Measurements from ENCODE around the gene TOP3A.
"Not testable (repeated sequence)": the region's sequence is repeated elsewhere in the genome, so short reads cannot be mapped to it uniquely, and the experiment has no call there.

TOP3A gene, protein sequence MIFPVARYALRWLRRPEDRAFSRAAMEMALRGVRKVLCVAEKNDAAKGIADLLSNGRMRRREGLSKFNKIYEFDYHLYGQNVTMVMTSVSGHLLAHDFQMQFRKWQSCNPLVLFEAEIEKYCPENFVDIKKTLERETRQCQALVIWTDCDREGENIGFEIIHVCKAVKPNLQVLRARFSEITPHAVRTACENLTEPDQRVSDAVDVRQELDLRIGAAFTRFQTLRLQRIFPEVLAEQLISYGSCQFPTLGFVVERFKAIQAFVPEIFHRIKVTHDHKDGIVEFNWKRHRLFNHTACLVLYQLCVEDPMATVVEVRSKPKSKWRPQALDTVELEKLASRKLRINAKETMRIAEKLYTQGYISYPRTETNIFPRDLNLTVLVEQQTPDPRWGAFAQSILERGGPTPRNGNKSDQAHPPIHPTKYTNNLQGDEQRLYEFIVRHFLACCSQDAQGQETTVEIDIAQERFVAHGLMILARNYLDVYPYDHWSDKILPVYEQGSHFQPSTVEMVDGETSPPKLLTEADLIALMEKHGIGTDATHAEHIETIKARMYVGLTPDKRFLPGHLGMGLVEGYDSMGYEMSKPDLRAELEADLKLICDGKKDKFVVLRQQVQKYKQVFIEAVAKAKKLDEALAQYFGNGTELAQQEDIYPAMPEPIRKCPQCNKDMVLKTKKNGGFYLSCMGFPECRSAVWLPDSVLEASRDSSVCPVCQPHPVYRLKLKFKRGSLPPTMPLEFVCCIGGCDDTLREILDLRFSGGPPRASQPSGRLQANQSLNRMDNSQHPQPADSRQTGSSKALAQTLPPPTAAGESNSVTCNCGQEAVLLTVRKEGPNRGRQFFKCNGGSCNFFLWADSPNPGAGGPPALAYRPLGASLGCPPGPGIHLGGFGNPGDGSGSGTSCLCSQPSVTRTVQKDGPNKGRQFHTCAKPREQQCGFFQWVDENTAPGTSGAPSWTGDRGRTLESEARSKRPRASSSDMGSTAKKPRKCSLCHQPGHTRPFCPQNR

DNA sequence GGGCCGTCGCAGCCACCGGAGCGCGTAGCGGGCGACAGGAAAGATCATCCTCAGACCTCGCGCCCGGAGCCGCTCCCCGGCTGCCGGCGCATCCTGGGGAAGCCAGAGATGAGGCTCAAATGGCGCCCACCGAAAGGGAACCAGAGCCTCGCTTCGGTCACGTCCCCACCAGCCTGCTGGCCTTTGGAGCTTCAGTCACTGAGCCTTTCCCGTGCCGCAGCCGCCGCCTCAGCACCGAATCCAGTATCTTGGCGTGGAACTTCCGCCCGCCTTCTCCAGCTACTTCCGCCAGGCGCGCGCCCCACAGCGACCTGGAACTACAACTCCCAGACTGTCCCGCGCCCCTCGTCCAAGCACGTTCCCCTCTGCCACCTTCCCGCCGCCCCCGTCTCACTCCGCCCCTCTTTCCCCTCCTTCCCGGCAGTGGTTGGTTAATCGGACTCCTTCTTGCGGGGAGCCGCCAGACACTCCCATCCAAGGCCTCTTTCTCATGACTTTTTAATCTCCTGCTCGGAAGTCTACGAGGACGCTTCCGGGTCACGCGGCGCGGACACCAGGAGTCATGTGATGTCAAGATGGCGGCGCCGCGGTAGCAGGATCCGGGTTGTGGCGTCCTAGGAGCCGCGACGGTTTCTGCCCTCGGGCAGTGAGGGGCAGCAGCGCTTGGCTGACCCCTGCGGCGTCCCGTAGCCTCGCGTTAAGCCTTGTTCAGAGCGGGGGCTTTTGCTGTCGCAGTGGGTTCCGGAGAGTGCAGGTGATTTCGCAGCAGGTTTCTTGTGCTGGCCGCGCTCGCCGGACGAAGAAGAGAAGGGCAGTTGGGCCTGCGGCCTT, at the start of gene TOP3A, which contains the start of gene SMCR8:
Gene TOP3A (minus strand): TSS at position 264 of the 831 bp plus-strand sequence. CDS start 216 bp downstream, at position 48.
Gene SMCR8 (plus strand): TSS at position 563 of the 831 bp plus-strand sequence. CDS start 497 bp downstream, outside the sequence.
- peak; percentile 99 for DNase-seq (ENCODE audit: low read depth)

DNA sequence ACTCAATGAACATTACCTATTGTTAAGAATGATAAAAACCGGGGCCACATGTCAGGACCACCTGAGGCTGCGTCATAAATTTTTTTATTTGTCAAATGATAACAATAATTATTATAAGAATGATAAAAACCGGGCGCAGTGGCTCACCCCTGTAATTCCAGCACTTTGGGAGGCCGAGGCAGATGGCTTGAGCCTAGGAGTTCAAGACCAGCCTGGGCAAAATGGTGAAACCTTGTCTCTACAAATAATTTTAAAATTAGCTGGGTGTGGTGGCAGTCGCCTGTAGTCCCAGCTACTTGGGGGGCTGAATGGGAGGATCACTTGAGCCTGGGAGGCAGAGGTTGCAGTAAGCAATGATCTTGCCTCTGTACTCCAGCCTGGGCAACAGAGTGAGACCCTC, 49.4 kb upstream of the TOP3A start:
- no peak for DNase-seq (ENCODE audit: low read depth)

DNA sequence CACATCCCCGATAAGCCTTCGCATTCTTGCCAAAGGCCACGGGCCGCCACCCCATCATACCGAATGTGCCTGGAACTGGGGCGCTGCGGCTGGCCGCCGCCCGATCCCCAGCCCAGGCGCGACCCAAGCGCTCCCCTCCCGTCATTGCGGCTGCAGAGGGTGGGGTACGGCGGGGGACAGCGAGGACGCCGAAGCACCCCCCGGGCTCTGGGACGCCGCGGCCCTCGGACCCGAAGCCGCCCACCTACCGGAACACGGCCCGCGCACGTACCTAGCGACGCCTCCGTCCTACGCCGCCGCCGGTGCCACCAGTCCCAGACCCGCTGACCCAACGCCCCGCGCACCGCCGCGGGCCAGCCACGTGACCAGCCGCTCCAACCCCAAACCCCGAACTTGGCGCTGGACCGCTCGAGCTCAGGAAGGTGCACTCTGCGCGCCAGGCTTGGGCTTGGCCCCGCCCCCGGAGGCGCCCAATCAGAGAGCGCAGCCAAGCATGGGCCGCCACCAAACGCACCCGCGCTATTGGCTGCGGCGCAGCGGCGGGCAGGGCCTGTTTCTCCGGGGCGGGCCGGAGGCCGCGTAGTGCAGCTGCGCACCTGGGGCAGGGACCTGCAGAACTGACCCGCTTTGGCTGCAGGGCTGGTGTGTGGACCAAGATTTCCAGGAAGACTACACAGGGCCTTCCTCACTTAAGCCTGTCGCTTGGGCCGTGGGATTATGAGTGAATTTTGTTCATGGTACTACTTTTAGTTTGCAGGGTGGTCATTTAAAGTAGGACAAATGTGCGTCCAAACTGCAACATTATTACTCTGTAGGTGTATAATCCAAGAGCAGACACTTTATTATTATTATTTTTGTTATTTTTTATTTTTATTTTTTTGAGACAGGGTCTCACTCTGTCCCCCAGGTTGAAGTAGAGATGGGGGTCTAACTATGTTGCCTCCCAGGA, 48.6 kb upstream of the TOP3A start, which contains the start of gene SHMT1:
Gene SHMT1 (minus strand): TSS at position 450 of the 949 bp plus-strand sequence. CDS start 7,569 bp downstream, outside the sequence.
- peak; percentile 93 for DNase-seq (ENCODE audit: low read depth)

DNA sequence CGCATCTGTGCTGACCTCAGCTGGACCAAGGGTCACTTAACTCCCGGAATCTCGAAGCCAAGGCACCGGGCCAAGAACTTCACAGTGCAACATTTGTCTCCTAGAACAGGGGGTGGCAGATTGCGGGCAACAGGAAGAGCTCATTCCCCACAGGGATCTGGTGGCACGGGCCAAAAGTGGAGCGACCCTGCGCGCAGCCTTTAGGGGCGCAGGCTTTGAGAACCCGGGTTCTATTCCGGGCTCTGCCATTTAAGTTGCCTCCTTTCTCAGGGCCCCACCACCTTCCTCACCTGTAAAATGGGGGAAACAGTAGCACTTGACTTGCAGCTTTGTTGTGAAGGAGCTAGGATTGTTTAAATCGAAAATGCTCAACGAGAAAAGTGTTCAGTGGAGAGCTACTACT, 47.9 kb upstream of the TOP3A start:
- peak; percentile 42 for DNase-seq (ENCODE audit: low read depth)

DNA sequence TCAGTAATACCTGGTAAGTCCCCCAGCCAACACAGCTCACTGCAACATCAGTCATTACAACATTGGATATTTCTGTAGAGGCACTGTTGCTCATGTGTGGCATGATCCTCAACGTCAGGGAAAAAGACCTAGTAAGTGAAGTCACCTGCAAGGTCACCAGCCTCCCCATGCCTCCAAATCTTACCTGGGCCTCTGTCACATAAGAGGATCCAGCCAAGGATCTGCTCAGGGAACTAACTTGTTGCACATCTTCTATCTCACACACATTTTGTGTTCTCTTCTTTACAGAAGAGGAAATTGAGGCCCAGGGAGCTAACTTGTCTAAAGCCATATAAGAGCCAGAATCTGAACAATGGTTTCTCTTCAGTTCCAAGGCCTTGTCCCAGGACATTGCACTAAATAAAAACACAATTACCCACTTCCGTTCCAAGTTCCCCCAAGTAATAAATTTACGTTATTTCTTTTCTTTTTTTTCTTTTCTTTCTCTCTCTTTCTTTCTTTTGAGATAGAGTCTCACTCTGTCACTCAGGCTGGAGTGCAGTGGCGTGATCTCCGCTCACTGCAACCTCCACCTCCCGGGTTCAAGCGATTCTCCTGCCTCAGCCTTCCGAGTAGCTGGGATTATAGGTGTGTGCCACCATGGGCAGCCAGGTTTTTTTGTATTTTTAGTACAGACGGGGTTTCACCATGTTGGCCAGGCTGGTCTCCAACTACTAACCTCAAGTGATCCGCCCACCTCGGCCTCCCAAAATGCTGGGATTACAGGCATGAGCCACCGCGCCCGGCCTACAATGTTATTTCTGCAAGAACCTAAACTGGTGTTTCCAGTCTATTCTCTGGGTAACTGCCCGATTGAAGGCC, 47.3 kb upstream of the TOP3A start:
- no peak for DNase-seq (ENCODE audit: low read depth)

DNA sequence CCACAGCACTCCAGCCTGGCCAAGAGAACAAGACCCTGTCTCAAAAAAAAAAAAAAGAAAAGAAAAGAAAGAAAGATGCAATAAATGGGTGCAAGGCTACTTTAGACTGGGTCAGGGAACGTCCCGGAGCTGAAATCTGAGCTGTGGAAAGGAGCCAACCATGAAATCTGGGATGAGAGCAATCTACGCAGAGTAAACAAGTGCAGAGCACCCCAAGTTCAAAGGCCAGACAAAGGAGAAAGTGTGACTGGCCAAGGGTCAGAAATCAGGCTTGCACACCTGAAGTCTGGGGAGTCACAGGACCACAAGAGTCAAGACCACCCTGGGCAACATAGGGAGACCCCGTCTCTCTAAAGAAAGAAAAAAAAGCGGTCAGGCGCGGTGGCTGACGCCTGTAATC, 45.7 kb upstream of the TOP3A start:
- no peak for DNase-seq (ENCODE audit: low read depth)

DNA sequence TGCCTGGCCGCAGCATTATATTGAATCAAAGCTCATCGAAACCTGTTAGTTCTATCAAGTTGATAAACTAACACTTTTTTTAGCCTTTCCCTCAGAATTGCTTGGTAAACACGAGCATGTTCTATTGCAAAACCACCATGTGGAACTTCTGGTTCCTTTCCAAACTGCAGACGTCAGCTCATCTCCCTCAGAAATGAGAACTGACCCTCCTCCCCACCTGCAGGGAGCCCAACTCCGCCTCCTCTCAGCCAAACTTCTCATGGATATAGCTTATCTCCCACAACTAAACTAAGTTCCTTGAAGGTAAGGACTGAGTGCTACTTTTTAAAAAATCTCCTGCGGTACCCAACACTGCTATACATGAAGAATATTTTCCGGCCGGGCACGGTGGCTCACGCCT, 41.8 kb upstream of the TOP3A start:
- DNase-seq (ENCODE audit: low read depth), result no peak

DNA sequence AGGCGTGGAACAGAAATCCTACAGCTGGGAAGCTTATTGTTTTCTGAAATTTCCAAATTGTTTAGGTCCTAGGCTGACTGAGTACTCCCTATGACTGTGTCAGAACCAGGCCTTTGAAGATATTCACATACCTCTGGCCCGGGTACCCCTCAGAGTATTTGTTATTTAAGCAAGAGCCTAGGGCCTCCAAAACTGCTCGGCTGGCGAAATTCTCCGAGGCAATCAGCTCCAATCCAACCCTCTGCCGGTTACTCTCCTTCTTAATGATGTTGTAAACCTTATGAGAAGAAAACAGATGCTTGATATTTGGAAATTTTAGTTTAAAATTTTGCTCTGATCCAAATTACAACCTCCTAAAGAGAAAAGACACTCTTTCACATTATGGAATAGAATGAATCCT, 38.7 kb upstream of the TOP3A start:
- no peak for DNase-seq (ENCODE audit: low read depth)

DNA sequence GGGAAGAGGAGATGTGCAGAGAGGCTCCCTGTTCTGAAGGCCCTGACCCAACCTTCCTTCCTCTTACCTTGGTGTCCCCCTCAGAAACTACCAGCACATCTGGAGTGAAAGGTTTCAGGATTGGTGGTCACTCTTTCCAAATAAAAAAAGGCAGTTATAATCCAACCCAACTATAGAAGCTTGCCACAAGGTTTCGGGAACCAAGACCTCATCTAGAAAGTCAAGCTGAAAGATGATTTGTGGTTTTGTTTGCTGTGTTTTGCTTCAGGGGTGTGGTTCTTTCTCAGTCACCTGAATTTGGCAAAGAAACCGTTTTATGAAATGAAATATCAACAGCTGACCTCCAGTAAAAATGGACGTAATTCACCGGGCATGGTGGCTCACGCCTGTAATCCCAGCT, 29.2 kb upstream of the TOP3A start:
- DNase-seq (ENCODE audit: low read depth), result no peak

DNA sequence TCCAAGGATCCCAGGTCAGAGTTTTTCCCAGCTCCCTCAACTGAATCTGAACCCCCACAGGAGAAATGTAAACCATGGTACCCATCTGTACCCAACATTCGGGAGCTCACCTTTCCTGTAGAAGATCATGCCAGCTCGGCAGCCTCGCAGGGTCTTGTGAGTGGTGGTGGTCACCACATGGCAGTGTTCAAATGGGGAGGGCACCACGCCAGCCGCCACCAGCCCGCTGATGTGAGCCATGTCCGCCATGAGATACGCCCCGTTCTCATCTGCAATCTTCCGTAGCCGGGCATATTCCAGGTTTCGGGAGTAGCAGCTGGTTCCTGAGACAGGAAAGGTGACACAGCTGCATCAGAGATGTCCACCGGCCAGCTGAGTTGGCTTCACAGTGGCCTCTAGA, 25.1 kb upstream of the TOP3A start:
- no peak for DNase-seq (ENCODE audit: low read depth)

DNA sequence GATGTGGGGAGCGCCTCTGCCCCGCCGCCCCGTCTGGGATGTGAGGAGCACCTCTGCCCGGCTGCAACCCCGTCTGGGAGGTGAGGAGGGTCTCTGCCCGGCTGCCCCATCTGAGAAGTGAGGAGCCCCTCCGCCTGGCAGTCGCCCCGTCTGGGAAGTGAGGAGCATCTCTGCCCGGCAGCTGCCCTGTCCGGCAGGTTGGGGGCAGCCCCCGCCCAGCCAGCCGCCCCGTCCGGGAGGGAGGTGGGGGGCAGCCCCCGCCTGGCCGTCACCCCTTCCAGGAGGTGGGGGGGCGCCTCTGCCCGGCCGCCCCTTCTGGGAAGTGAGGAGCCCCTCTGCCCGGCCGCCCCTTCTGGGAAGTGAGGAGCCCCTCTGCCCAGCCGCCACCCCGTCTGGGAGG, 23.4 kb upstream of the TOP3A start:
- not testable (repeated sequence) for DNase-seq (ENCODE audit: low read depth)

DNA sequence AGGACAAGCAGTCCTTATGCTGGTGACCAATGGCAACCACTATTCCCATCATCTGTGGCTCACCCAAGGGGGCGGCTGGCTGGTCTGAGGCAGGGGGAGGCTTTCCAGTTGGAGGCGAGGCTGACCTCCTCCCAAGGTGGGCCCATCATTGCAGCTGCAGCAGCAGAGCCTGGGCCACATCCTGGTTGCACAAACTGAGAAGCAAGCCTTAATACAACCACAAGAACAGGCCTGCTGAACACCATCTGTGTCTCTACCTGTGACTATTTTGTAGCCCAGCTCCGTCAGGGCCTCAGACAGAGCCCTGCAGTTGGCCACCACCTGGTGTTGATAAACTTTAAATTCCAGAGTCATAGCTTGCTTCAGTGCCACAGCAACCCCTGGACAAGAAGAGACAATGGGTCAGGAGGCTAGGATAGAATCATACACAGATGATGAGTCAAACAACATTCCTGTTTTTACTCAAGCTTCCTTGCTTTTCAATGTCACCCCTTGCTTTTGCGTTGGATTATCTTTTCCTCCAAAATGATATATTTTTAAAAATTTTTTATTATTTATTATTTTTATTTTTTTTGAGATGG, 18.2 kb upstream of the TOP3A start:
- peak; percentile 30 for DNase-seq (ENCODE audit: low read depth)

DNA sequence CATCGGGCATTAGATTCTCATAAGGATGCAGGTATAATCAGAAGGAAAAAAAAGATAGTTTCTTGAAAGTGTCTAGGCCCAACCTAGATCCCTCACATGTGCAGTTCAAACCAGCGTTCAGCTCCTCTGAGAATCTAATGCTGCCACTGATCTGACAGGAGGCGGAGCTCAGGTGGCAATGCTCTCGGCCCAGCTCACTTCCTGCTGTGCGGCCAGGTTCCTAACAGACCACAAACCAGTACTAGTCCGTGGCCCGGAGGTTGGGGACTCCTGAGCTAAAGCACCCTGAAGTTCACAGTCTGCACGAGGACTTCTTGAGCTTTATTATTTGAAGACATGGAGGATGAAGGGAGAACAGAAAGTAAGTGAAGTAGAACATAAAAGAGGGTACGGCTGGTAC, 17.1 kb upstream of the TOP3A start:
- DNase-seq (ENCODE audit: low read depth), result no peak

DNA sequence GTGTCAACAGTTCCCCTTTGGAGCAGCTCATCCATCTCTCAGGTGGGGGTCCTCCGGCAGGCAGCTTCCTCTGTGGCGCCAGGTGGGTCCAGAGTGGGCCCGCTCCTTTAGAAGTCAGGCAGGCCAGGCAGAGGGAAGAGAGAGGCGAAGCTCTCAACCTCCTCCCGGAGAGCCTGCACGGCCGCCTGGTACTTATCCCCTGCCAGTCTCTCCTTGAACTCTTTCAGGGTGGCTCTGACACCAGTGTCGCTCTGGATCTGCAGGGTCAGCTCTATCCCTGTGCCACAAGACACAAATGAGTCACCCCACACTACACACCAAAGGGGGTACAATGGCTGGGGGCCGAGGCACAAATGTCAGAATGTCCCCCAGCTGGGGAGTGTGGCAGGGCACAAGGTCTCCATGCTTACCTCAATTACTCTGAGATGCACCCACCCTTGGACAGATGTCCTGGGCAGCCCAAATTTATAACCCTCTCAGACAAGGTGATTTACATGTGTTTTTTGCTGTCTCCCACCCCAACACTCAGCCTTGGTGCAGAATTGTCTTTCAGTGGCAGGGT, 13.9 kb upstream of the TOP3A start:
- no peak for DNase-seq (ENCODE audit: low read depth)

DNA sequence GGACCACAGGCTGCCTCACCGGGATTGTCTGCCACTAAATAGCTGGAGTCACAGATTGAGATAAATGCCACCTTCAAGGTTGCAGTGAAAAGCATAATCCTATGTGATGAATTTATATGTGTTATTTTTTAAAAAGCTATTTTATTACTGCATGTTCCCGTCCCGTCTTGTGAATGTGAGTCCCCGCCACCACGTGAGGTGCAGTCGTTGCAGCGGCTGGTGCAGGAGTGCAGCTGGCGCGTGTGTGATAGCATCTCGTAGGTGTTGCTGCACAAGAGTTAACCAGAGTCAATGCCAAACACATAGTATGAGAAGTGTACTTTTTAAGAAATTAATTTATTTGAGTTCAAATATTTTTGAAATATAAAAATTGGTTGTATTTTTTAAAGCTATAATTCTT, 12.8 kb upstream of the TOP3A start:
- no peak for DNase-seq (ENCODE audit: low read depth)

DNA sequence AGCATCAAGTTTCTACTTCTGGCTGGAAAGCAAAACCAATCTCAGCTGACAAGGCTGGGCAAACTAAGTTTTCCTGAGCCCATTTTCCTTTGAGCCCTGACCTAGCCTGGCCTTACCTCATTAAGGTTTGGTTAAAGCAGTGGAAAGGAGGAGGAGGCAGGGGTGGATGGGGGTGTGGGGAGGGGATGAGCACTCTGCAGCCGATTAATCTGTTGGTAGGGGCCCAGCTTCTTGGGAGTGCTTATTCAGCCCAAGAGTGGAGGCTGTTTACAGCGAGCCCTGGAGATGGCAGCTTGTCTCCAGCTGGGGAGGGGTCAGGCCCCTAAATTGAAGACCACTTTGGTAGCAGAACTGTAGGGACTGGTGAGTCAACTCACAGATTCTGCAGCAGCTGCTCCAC, 12.3 kb upstream of the TOP3A start:
- DNase-seq (ENCODE audit: low read depth), result no peak

DNA sequence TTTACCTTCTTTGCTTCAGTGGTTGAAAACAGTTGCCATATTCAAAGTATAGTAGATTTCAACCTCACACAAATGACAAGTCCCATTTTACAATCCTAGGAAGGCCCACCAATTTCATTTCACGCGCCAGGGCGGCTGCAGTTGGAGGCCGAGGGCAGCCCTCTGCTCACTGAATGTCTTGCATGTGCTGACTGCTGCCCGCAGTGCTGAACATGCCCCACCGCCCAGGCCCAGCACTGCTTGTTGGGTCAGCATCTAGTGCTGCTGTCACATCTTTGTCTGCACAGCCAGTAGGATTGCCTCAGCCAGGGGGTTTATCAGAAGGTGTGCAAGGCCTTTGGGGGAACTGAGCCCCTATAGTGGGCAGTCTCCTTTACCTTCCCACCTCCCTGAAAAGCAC, 11.8 kb upstream of the TOP3A start:
- no peak for DNase-seq (ENCODE audit: low read depth)

DNA sequence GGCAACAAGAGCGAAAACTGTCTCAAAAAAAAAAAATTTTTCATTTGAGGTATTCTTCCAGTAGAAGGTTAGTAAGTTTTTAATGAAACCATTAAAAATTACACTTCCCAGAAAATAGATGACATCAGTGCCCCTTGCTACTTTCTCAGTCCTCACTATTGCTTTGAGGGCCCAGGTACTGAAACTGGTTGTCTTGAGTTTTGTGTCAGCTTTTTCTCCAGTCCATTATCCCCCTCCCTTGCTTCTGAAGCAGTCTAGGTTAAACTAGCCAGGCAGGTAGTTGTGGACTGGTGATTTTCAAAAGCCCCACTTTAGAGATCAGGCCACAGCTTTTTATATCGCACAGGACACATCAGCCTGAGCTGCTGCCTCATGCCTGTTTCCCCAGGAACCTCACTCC, 11.2 kb upstream of the TOP3A start:
- DNase-seq (ENCODE audit: low read depth), result no peak

Data from ELR (cell line).